GM19455 (cell line): Measurements from ENCODE around the gene SART1.
A peak's percentile ranks its signal among the peaks of the same experiment; 100 is the strongest.
"Not testable (repeated sequence)": the region's sequence is repeated elsewhere in the genome, so short reads cannot be mapped to it uniquely, and the experiment has no call there.

Source experiments
- ATAC-seq: cut with Tn5 transposase; IDR thresholded peaks from one replicate; pipeline ENCODE4 v1.9.1; 2021; ENCODE audit not compliant: unreplicated experiment

SART1 gene

GRCh38 chr11:65988791-65989592 is 27.5 kb downstream of the SART1 start:
- peak; percentile 84 for ATAC-seq

DNA sequence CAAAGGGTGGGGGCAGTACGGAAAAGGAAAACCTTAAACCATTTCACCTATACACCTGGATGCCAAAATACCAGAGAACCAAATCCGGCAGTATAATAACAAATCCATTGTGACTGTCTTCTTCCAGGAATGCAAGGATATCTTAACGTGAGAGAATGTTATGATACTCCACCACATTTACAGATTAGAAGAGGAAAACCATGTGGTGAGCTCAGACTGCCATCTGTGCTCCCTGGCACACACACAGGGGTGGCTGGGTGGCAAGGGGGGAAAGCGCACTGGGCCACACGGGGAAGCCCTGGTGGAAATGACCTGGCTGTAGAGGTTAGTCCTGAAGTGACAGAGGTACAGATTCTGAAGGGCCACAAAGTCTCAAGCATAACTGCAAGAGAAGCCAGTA is 30.5 kb downstream of the SART1 start:
- ATAC-seq: no peak

GRCh38 chr11:65997286-65997685 is 35.8 kb downstream of the SART1 start:
- no peak for ATAC-seq

GRCh38 chr11:66001942-66002647 is 40.6 kb downstream of the SART1 start, which contains the start of the genes BANF1 and EIF1AD:
Gene BANF1 (plus strand): TSS chr11:66002503. CDS start chr11:66003251, 748 bp downstream.
Gene EIF1AD (minus strand): TSS chr11:66002157. CDS start chr11:66000389, 1,768 bp downstream.
- peak; percentile 73 for ATAC-seq

- peak; percentile 44 for ATAC-seq
Measured at GRCh38 chr11:66002648-66003225, 41.2 kb downstream of the SART1 start.

DNA sequence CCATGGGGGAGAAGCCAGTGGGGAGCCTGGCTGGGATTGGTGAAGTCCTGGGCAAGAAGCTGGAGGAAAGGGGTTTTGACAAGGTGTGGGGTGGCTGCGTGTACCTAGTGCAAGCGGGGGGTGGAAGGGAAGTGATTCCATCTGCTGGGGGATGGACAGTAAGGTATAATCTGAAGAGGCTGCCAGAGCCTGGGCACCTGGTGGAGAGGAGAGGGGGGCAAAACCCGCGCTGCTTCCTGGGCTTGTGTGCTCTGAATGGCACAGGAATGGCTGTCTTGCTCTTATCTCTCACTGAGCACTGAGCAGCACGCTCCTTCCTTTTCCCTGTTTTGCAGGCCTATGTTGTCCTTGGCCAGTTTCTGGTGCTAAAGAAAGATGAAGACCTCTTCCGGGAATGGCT is 41.8 kb downstream of the SART1 start:
- ATAC-seq: no peak

DNA sequence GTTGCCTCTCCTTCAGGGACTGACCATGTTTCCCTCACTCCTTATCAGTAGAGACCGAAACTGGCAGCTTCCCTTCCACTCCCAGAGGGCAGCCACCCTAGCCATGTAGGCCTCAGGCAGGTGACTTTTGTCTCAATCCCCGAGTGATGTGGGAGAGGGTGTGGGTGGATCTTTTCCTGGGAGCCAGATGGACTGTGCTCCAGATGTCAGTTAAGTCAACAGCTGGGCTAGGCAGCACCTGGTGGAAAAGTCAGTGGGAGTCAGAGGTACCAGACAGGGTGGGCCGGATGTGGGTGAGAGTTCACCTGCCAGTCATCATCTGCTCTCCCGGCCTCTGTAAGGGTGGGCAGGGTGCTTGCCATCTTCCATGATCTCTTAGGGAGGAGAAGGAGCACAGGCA is 42.7 kb downstream of the SART1 start:
- no peak for ATAC-seq

DNA sequence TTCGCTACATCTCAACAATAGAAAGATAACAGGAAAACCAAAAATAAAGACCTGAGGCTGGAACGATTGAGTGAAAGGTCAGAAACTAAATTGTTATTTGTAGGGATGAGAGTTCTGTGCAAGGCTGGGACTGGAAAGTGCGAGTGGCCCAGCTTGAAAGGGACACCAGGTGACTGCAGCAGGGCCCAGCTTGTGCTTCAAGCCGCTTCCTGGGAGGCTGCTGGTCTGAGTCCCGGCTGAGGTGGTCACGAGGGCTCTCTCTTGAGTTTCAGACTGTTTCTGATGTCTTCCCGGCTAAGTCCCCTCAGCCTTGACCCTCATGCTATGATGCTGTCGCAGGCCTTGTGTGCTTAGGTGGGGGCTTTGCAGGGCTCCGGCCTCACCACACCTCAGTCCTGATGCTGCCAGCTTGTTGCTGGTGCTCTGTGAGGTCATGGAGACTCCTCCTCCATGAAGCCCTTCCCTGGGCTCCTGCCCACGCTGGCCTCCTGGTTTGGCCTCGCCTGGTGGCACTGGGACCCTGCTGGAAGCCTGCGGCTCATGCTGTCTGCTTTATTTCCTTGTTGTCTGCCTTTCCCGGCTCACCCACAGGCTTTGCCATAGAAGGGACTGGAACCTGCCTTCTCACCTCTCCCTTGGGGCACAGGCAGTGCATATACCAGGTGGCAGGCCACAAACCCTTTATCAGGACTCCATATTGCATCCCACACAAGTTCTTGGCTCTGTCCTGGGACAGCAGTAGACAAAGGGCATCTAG is 44.8 kb downstream of the SART1 start:
- no peak for ATAC-seq

DNA sequence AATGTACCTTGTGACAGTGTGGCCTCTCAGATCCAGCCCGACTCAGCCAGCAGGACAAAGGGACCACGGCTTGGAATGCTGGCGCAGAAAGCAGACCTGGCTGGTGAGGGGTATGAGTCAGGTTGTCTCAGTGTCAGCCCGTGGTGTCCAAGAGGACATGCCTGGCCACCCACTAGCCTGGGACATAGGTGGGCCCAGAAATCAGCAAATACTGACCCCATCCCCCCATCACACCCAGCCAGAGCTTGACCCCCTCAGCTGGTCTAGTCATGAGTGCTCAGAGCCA is 45.3 kb downstream of the SART1 start:
- ATAC-seq: no peak

DNA sequence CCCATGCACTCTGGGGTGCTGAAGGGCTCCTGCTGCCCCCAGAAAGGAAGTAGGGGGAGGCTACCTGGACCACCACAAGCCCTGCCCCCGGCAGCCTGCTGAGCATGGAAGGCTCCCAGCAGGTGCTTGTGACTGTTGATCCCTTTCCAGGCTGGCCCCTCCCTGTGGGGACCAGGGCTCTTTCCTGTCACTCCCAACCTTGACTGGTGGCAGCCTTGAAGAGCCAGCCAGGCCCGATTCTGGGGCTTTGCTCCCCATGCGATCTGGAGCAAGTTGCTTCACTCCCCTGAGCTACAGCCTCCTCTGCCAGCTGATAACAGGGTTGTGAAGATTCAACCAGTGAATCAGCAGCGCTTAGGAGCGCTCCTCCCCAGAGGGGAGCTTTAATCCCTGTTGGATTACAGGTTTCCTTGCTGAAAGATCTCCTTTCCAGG is 45.7 kb downstream of the SART1 start:
- ATAC-seq: no peak

DNA sequence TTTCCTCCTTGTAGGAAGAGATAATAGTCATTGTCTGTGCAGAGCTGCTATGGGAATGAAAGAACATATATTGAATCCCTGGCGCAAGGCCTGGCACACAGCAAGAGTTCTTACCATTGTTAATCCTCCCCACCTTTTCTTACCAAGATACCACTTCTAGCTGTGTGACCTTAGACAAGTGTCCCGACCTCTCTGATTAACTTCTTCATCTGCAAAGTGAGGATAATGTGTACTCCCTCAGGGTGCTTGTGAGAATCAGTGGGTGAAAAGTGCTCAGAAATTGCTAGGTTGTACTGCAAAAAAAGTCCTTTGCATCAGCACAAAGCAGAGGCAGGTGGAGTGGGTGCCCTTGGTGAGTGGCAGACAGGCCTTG is 46.5 kb downstream of the SART1 start:
- ATAC-seq: no peak

DNA sequence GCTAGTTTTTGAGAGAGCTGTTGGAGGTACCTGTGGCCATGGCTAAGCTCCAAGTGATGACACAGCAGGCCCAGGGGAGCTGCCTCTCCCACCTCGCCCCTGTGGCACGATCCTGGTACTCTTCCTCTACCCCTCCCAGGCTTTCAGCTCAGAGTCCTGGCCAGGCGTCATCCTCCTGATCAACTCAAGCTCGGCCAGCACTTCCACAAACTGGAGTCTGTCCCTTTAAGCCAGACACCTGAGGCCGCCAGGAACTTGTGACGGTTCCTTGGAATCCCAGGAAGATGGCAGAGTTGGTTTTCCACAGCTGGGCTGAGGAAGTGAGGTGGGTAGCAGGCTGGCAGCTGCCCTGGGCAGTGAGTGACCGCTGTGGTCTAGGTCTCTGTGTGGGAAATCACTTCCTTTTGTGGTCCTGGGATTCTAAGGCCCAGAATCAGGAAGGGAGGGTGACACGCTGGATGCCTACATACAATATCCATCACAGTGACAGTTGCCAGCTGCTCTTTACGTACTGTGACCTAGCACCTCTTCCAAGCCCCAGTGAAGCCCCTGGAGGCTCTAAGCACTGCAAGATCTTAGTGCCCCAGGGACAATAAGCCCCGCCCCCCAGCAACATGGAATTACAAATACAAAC is 47.1 kb downstream of the SART1 start:
- ATAC-seq: no peak

DNA sequence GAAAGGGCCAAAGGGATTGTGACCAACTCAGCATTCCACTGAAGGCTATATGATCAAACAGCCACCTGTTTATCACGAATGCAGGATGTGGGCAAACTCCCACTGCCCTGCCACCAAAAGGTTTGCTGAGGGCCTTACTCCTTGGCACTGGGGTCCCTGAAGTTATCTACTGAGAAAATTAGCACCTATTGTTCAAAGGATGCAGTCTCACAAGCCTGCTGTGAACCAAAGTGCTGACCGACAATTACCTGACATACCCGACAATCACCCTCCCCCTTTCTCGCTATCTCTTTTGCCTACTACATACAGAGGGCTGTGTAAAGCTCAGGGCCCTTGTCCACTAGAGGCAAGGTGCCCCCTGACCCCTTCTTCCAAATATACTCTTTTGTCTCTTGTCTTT is 48.5 kb downstream of the SART1 start:
- not testable (repeated sequence) for ATAC-seq

DNA sequence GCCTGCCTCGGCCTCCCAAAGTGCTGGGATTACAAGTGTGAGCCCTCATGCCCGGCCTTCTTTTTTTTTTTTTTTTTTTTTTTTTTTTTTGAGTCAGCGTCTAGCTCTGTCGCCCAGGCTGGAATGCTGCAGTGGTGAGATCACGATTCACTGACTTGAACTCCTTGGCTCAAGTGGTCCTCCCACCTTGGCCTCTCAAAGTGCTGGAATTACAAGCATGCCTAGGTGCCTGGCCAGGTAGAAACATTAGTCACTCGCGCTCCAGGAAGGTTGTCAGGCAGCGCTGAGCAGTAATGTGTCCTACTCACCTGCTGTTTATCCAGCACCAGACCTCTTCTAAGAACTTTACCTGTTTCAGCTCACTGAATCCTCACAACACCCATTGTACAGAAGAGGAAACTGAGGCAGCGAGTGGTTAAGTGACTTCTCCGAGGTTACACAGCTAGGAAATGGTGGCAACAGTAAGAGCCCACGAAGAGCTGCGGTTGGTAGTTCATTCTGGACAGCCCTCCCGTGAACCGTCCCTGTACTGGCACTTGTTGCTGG is 49.8 kb downstream of the SART1 start:
- no peak for ATAC-seq

GRCh38 chr11:66011785-66012303 is 50.3 kb downstream of the SART1 start, which contains the start of gene CST6:
Gene CST6 (plus strand): TSS chr11:66012008. CDS start chr11:66012045, 37 bp downstream.
- ATAC-seq: no peak

DNA sequence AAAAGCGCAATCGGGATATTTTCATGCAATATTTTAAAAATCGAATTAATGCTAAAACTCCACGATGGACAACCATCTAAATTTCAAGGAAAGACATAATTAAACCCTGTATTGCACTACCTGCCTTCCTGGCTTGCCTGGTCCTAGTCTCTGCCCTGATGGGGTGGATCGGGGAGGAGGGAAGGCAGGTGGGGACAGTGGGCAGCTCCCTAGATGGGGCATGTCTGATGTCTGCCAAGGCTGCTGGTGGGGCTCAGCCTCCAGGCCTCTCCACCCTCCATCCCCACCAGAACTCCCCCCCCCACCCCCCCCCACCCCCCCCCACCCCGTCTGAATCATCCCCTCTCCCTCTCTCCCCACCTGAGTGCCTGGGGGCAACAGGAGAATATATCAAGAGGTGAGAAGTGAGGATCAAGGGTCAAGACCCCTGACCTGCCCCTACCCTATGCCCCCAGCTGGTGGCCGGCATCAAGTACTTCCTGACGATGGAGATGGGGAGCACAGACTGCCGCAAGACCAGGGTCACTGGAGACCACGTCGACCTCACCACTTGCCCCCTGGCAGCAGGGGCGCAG is 50.9 kb downstream of the SART1 start:
- ATAC-seq: no peak

- no peak for ATAC-seq
Measured at GRCh38 chr11:66012946-66013761, 51.6 kb downstream of the SART1 start.

GRCh38 chr11:66013762-66014100 is 52.2 kb downstream of the SART1 start:
- ATAC-seq: no peak

GRCh38 chr11:66014804-66015453 is 53.4 kb downstream of the SART1 start:
- ATAC-seq: no peak
